ENCODE data around the gene BSPRY.
"Not testable (repeated sequence)": the region's sequence is repeated elsewhere in the genome, so short reads cannot be mapped to it uniquely, and the experiment has no call there.

Gene BSPRY

GRCh38 chr9:113395000-113395861 lies 45.9 kb downstream of the BSPRY start:
- DNase-seq (ENCODE audit: low read depth, low spot score), result no peak

- no peak for DNase-seq (ENCODE audit: low read depth, low spot score)
Observed at GRCh38 chr9:113397203-113397631, 47.9 kb downstream of the BSPRY start.

GRCh38 chr9:113398796-113399195 lies 49.5 kb downstream of the BSPRY start:
- peak; percentile 55 for DNase-seq (ENCODE audit: low read depth, low spot score)

- DNase-seq (ENCODE audit: low read depth, low spot score), result peak; percentile 74
Observed at GRCh38 chr9:113399646-113400200, 50.4 kb downstream of the BSPRY start.

GRCh38 chr9:113401027-113401792 lies 51.9 kb downstream of the BSPRY start, which contains the start of gene ALAD:
TSS of gene ALAD (minus strand) at chr9:113401284. CDS start at chr9:113393559, 7,725 bp downstream.
- DNase-seq (ENCODE audit: low read depth, low spot score), result peak; percentile 100

- no peak for DNase-seq (ENCODE audit: low read depth, low spot score)
Observed at GRCh38 chr9:113403646-113404045, 54.3 kb downstream of the BSPRY start.

GRCh38 chr9:113406353-113406752 lies 57.0 kb downstream of the BSPRY start:
- DNase-seq (ENCODE audit: low read depth, low spot score), result not testable (repeated sequence)

- peak; percentile 69 for DNase-seq (ENCODE audit: low read depth, low spot score)
Observed at GRCh38 chr9:113406873-113407511, 57.7 kb downstream of the BSPRY start.

- DNase-seq (ENCODE audit: low read depth, low spot score), result no peak
Observed at GRCh38 chr9:113409481-113409880, 60.1 kb downstream of the BSPRY start.

GRCh38 chr9:113409883-113410206 lies 60.5 kb downstream of the BSPRY start:
- no peak for DNase-seq (ENCODE audit: low read depth, low spot score)

GRCh38 chr9:113410207-113410864 lies 61.0 kb downstream of the BSPRY start, which contains the start of the genes C9orf43 and POLE3:
TSS of gene C9orf43 (plus strand) at chr9:113410747. CDS start at chr9:113413494, 2,747 bp downstream.
TSS of gene POLE3 (minus strand) at chr9:113410675. CDS start at chr9:113410293, 382 bp downstream.
- DNase-seq (ENCODE audit: low read depth, low spot score), result peak; percentile 97

- DNase-seq (ENCODE audit: low read depth, low spot score), result no peak
Observed at GRCh38 chr9:113416149-113416721, 66.9 kb downstream of the BSPRY start.

GRCh38 chr9:113417370-113417769 lies 68.0 kb downstream of the BSPRY start:
- DNase-seq (ENCODE audit: low read depth, low spot score), result no peak
